Gastroesophageal sphincter (tissue), 3 donors: Measurements from ENCODE around the gene IGFBP6.

Source experiments
- CTCF ChIP-seq, 4 experiments: fragments of 200-600 bp in 2 of 4; fragments of 450-650 bp in 2 of 4; sonication (generic) in 1 of 4; IDR thresholded peaks; one replicate each; pipeline ENCODE4 v1.5.1; 2017 to 2019; ENCODE audit warnings: antibody characterized with exemption in 4 of 4, mild to moderate bottlenecking in 2 of 4, moderate library complexity in 2 of 4
- POLR2AphosphoS5 ChIP-seq: sonication (generic); formaldehyde crosslinking; IDR thresholded peaks from one replicate; pipeline ENCODE4 v1.6.1; 2017; ENCODE audit warnings: antibody characterized with exemption

GRCh38 chr12:53123578-53124351 lies 26.3 kb downstream of the IGFBP6 start:
- TF ChIP-seq CTCF (IDR thresholded peaks at IDR 0.05) (no peak), POLR2AphosphoS5 (no peak)
